Loucy (cell line): Measurements from ENCODE around the gene PLEK.

ENCODE experiments used
- CTCF ChIP-seq: fragments of 200-600 bp; sonication (generic); conservative IDR thresholded peaks from 2 replicates; pipeline ENCODE4 v1.5.1; 2014; ENCODE audit warnings: mild to moderate bottlenecking, antibody characterized with exemption, low read length
- EZH2phosphoT487 ChIP-seq: fragments of 200-600 bp; IDR thresholded peaks from 2 replicates; pipeline ENCODE4 v1.6.1; 2018; ENCODE audit warnings: antibody characterized with exemption, mild to moderate bottlenecking, moderate library complexity, borderline replicate concordance

GRCh38 chr2:68371138-68371537 is 6.1 kb downstream of the PLEK start:
- TF ChIP-seq CTCF (no peak), EZH2phosphoT487 (no peak)
